ENCODE results near the gene ZNF512B. TPM values are rescaled to one million over a fixed set of nuclear protein-coding genes. Genes with fewer than 3 reads are reported as not detected.
"Not testable (repeated sequence)": the region's sequence is repeated elsewhere in the genome, so short reads cannot be mapped to it uniquely, and the experiment has no call there.

Gene ZNF512B
- total RNA-seq, 1 experiment from 2014 or later: 5.9 TPM

GRCh38 chr20:63940472-63941266, 29.1 kb downstream of the ZNF512B start:
- in situ Hi-C loops (cut with HindIII; ENCODE audit: low sequenced_read_pairs): no loop called here
- no peak for DNase-seq (ENCODE audit: low spot score)

GRCh38 chr20:63940071-63940471, 29.7 kb downstream of the ZNF512B start:
- DNase-seq (ENCODE audit: low spot score): no peak
- in situ Hi-C loops (cut with HindIII; ENCODE audit: low sequenced_read_pairs): no loop called here

- DNase-seq (ENCODE audit: low spot score): no peak
Observed at GRCh38 chr20:63939061-63939935, 30.4 kb downstream of the ZNF512B start.

GRCh38 chr20:63937596-63937995, 32.1 kb downstream of the ZNF512B start:
- no peak for DNase-seq (ENCODE audit: low spot score)
- in situ Hi-C loops (cut with HindIII; ENCODE audit: low sequenced_read_pairs): no loop called here

More at GRCh38 chr20:63939061-63939935, 30.4 kb downstream of the ZNF512B start:
- in situ Hi-C loops (cut with HindIII; ENCODE audit: low sequenced_read_pairs): no loop called here

- in situ Hi-C loops (cut with HindIII; ENCODE audit: low sequenced_read_pairs): no loop called here
- no peak for DNase-seq (ENCODE audit: low spot score)
Observed at GRCh38 chr20:63935447-63935846, 34.3 kb downstream of the ZNF512B start.

GRCh38 chr20:63934271-63935068, 35.3 kb downstream of the ZNF512B start:
- DNase-seq (ENCODE audit: low spot score): no peak
- in situ Hi-C loops (cut with HindIII; ENCODE audit: low sequenced_read_pairs): no loop called here

GRCh38 chr20:63933646-63934045, 36.1 kb downstream of the ZNF512B start:
- in situ Hi-C loops (cut with HindIII; ENCODE audit: low sequenced_read_pairs): no loop called here
- DNase-seq (ENCODE audit: low spot score): peak; percentile 67

GRCh38 chr20:63932606-63933160, 37.0 kb downstream of the ZNF512B start:
- no peak for DNase-seq (ENCODE audit: low spot score)
- in situ Hi-C loops (cut with HindIII; ENCODE audit: low sequenced_read_pairs): no loop called here

- DNase-seq (ENCODE audit: low spot score): no peak
- in situ Hi-C loops (cut with HindIII; ENCODE audit: low sequenced_read_pairs): no loop called here
Observed at GRCh38 chr20:63931735-63932134, 38.0 kb downstream of the ZNF512B start.

GRCh38 chr20:63930971-63931553, 38.7 kb downstream of the ZNF512B start:
- in situ Hi-C loops (cut with HindIII; ENCODE audit: low sequenced_read_pairs): no loop called here
- no peak for DNase-seq (ENCODE audit: low spot score)

- in situ Hi-C loops (cut with HindIII; ENCODE audit: low sequenced_read_pairs); DNase-seq (ENCODE audit: low spot score): not testable (repeated sequence)
Observed at GRCh38 chr20:63929473-63929883, 40.3 kb downstream of the ZNF512B start.

GRCh38 chr20:63929071-63929470, 40.7 kb downstream of the ZNF512B start:
- in situ Hi-C loops (cut with HindIII; ENCODE audit: low sequenced_read_pairs): no loop called here
- DNase-seq (ENCODE audit: low spot score): no peak

GRCh38 chr20:63926298-63926697, 43.4 kb downstream of the ZNF512B start:
- DNase-seq (ENCODE audit: low spot score): no peak
- in situ Hi-C loops (cut with HindIII; ENCODE audit: low sequenced_read_pairs): no loop called here

- no peak for DNase-seq (ENCODE audit: low spot score)
- in situ Hi-C loops (cut with HindIII; ENCODE audit: low sequenced_read_pairs): no loop called here
Observed at GRCh38 chr20:63924241-63924640, 45.5 kb downstream of the ZNF512B start.

- no peak for DNase-seq (ENCODE audit: low spot score)
- in situ Hi-C loops (cut with HindIII; ENCODE audit: low sequenced_read_pairs): no loop called here
Observed at GRCh38 chr20:63923651-63924050, 46.1 kb downstream of the ZNF512B start.

GRCh38 chr20:63920226-63920625, 49.5 kb downstream of the ZNF512B start:
- no peak for DNase-seq (ENCODE audit: low spot score)
- in situ Hi-C loops (cut with HindIII; ENCODE audit: low sequenced_read_pairs): no loop called here

GRCh38 chr20:63919130-63919529, 50.6 kb downstream of the ZNF512B start:
- no peak for DNase-seq (ENCODE audit: low spot score)
- in situ Hi-C loops (cut with HindIII; ENCODE audit: low sequenced_read_pairs): no loop called here

- in situ Hi-C loops (cut with HindIII; ENCODE audit: low sequenced_read_pairs): no loop called here
- DNase-seq (ENCODE audit: low spot score): no peak
Observed at GRCh38 chr20:63917811-63918210, 51.9 kb downstream of the ZNF512B start.

Measured in G401 (cell line).